Stimulated activated naive CD4-positive, alpha-beta T cell treated with Interleukin-2 at 50 U/mL for 16 hours (primary cell): Measurements from ENCODE around the gene HDAC7.

ENCODE experiments used
- DNase-seq: peaks from one replicate; lab custom pipeline; 2025; lab: John Stamatoyannopoulos, UW

The HDAC7 gene

DNA sequence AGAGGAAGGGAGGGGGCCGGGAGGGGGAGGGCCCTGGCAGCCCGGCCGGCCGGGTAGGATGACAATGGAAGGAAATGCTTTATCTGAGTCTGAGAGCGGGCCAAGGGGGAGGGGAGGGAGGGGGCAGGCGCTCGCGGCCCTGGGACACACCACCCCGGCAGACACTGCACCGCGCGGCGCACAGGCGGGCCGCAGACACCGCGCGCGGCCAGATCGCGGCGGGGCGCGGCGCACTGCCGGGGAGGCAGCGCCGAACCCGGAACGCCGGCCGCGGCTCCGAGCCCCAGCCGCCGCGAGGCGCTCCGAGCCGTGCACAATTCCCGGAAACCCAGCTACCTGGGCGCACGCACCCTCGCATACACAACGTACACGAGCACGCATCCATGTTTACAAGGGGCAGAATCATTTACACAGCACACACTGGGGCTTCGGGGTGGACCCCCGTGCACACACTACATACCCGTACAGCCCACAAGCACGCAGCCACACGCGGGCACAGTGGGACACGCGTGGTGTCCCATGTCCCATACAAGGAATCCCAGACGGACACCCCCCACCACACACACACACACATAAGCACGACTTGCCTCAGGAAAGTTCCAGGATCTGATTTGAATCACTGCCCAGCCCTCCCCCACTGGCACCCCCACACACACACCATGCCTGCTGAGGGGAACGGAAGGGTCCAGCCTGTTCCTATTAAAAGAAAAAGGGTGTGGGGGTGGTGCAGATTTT, at the start of gene HDAC7:
HDAC7 (minus strand) TSS at position 8 of the 735 bp plus-strand sequence. CDS start 118 bp downstream, outside the sequence.
- DNase-seq: peak; percentile 77

DNA sequence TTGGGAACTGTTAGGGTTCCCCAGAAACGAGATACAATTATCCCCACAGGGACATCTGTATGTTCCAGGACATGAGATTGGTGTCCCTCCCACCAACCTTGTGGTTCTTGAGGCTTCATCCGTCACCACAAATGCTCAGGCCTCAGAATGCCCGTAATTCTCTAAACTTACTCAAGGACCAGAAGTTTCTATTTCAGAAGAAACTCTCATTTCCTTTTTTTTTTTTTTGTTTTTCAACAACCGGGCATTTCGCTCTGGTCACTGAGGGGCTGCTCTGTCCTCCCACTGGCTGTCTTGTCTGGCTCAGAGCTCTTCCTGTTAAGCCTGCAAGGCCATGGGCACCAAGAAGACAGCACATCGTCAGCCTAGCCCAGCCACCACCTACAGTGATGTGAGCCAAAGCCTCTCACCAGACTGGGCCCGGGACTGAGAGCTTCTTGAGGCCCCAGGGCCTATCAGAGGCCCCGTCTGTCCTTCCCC, 48.9 kb upstream of the HDAC7 start:
- no peak for DNase-seq

DNA sequence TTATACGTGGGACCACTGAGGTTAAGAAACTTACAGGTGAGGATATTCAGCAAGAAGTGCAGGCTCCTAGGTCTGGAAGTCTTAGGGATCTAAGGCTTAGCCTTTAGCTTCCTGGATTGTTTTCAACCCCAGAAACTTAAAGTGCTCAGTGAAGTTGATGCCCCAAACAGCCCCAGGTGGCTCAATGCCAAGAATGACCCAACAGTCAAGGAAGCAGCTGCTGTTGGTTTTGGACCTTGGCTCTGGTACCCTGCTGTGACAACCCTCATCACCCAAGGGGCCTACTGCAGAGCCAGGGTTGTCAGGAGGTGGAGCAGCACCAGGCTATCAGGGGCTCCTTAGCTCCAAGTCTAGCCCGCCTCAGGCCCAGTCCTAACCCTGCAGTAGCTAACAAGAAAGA, 48.3 kb upstream of the HDAC7 start:
- DNase-seq: no peak

DNA sequence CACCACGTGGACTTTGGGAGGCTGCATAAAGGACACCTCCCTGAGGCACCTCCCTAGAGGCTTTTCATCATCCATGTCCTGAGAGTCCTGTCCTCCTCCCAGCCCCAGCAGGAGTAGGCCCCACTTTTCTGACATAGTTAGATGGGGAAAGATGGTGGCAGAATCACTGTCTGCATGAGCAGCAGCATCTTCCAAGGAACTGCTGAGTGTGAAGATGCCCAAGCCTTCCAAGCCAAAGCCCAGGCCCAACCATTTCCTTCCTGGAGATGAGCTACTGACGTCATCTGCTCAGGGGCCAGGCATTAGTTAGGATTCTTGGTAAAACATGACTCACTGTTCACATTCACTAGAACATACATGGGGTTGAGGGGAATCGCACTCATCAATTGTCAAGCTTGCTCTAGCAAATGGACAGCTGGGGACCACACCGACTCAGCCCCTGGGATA, 47.8 kb upstream of the HDAC7 start:
- peak; percentile 14 for DNase-seq

DNA sequence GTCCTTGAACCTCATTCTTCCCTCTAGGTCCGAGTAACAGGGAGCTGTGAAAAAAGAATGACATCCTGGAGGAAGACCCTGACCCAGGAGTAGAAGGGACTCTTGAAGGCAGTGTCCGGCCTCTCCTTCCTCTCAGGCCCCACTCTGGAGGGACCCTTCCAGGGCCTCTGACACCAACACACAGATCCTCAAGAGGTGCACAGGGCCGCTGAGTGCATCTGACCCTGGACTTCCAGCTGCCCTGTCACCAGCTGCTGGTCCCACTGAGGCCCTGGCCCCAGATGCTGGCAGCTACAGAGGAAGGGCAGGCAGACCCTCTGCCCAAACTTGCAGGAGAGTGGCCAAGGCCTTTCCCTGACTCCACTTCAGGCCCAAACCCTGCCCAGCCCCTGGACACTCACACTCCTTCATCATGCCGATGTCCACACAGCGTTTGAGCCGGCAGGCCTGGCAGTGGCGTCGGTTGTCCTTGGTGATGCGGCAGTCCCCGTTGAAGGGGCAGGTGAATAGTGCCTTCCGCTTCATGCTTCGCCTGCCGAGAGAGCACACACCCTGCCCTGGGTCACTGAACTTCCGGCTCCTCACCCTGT, 45.0 kb upstream of the HDAC7 start:
- DNase-seq: no peak

DNA sequence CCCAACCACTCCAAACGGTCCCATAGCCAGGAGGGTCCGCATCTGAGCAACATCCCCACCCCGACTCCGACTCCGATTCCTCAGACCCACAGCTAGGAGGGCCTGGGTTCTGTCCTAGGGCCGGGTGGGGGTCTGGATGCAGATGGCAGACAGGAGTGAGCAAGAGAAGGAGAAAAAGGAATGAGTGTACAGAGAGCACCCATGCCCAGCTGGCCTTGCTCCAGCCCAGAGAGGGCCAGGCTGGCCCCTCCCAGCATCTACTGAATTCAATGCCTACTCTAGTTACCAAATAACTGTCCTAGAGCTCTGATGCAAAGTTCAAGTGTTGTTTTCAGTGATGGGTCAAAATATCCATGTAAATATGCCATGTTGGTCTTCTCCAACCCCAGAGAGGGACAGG, 44.3 kb upstream of the HDAC7 start:
- no peak for DNase-seq

DNA sequence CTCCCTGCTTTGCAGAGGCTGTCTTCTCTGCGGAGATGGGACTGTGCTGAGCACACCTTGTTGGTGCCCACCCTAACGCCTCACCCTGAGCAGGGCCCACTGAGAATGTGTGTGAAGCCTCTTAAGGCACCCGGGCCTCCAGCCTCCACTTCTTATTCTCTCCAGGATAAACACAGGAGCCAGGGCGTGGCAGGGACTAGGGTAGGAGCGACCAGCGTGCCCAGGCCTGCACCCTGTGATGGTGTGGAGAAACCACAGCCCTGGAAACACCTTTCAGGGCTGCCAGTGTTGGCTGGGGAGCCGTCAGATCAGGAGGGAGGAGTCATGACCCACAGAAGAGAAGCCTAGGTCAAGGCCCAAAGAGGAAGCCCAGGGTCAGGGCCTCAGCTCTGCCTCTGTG, 43.8 kb upstream of the HDAC7 start:
- no peak for DNase-seq

DNA sequence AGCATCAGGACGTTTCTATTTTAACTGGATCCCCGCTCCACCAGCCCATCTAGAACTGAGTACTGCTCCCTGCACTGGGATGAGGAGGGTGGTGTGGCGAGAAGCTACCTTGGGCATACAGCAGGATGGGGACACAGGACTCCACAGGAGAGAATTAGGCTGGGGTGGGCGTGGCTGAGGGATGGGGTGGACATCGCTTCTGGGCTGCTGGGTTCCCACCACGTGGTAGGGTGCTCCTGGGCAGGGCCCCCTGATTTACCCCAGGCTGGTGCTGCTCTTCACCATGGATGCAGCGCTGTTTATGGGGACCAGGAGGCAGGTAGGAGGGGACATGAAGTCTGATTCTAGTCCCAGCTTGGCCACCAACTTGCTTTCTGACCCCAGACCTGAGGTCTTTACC, 43.2 kb upstream of the HDAC7 start:
- DNase-seq: no peak

DNA sequence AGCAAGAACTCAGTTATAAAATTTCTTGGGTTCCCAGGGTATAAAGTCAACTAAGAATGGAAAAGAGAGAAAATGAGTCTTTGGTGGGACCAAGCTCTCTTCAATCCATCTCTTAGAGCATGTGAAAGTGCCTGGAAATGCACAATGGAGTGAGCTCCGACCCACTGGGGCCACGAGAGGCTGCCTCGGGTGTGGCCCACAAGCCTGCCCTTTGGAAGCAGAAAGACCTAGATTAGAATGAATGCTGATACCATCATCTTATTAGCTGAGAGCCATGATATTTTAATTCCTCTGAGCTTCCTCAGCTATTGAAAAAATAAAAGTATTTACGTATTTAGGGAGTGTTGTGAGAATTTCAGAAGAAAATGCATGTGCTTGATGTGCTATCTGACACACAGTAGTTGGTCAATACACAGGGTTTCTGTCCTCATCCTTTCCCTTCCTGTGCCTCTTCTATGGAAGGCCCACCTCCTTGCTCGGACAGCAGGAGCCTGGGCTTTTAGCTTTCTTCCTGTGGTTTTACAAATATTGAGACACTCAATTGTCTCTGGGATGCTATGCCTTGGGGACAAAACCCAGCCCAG, 42.6 kb upstream of the HDAC7 start:
- DNase-seq: no peak

DNA sequence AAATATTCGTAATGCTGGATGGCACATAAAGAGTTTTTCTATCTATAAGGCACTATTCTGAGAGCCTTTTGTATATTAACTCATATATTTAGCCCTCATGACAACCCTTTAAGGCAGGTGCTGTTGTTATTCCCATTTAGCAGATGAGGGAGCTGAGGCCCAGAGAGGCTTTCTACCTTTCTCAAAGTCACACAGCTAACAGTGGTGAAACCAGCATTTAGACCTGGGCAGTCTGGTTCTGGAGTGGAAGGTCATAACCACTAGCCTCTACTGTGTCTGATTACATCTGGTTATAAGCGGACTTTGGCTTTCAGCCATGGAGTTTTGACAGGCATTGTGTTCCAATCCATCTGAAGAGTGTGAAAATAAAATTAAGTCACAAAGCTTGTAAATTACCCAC, 41.2 kb upstream of the HDAC7 start:
- DNase-seq: no peak

DNA sequence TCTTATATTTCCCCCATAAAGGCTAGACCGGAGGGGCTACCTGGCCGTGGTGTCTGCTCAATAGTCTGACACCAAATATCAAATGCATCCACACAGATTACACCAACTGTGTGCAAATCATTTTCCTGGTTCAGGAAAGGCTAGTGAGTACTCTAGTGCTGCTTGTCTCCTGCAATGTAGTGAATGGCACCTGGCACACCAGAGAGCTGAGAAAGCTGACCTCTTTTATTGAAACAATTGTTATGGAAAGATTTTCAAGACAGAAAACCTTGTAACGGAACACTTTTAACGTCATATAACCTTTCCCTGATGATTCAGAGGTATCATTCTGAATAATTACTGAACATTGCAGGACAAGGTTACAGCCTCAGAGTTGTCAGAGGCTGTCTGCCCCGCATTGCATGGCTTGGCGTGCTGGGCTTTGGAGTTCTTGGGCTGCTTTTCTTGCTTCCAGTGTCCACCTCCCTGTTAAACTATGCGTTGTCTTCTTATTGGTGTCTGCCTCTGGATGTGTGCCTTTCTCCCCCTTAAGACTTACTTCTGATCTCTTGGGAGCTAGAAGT, 40.7 kb upstream of the HDAC7 start:
- peak; percentile 28 for DNase-seq

DNA sequence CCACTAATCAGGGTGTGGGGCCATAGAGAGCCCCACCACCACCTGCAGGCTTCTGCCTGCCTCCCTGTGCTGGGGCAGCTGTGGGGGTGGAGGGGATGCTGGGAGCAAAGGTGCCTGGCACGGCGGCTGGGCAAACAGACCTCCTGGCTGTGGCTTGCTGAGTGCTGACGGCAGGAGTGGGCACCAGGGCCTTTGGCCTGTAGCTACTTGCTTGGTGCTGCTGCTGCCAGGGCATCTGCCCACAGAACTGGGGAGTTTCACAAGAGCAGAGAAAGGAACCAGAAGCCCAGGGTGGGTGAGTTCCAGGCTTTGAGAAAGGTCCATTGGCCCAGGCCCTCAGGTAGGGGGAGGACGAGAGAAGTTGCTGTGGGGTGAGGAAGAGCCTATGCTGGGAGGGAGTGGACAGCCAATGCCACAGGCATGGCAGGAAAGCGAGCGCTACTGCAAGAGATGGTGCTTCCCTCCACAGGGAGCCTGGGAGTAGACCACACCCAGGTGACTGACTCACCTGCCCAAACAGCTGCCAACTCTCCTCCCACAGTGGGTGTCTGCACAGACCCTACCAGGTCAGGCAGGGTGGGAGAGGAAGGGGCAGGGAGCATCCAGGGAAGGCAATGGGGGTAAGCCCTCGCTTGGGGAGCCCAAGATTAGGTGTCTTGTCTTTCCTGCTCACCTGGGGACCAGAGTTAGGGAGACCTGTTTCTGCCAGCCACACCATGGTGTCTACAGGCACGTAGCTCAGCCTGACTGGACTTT, 39.0 kb upstream of the HDAC7 start:
- no peak for DNase-seq

DNA sequence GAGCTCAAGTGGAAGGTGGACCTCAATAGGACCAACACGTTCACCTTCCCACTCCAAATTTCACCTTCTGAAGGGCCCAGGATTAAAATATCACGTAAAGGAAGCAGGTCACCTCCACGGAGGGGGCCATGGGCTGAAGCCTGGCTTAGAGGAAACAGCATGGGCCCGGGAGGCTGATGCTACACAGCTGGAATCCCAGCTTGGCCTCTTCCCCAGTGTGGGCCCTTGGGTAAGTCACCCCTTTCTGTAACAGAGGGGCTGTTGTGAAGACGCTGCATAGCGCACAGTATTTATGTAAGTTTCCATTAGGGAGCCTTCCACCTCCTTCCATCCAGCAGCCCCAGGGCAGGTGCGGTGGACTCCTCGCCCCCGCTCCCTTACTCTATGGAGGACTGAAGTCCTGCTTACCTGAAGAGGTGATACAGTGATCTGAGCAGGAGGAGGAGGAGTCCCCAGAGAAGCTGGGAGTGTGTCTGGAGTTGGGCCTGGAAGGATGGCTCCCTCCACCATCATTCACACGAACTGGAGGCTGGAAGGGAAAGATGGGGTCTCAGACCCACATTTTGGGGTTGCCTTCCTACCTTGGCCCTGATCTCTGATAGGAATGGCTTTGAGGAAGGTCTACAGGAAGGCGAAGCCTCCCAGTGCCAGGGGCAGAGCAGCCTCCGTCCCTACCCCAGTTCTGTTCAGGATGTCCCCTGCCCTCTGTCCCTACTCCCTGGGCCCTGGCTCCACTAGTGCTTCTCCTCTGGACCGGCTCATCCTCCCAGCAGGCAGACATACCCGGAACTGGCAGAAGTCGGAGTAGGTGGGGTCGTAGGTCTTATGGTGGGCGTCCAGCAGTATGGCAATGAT, 37.2 kb upstream of the HDAC7 start:
- no peak for DNase-seq

DNA sequence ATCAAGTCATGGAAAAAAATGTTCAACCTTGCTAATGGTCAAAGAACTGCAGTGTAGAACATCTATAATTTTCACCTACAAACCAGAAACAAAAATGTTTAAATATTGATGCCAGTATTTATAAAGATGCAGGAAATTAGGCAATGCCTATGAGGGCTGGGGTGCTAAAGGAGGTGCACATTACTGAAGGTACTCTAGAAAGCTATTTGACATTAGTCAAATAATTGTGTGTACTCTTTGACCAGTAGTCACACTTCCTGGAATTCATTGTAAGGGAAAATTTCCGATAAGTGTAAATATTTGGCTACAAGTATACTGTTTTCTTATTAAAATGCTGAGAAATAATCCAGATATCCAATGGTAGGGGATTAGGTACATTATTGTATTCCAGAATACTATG, 36.4 kb upstream of the HDAC7 start:
- DNase-seq: no peak

DNA sequence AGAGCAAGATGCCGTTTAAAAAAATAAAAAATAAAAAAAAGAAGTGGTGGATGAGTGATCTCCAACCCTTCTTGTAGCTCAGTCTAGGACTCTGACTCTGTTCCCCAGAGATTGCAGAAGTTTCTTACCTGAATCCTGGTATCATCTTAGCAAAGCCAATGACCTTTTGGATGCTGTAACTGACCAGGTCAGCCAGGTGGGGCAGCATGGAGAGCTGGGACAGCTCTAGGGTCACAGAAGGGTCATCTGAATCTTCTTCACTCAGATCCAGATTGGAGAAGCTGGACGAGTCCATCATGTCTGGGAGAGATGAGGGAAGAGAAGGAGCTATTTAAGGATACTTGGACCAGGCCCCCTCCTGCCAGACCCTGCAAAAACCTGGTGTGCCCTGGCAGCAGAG, 35.8 kb upstream of the HDAC7 start:
- no peak for DNase-seq

DNA sequence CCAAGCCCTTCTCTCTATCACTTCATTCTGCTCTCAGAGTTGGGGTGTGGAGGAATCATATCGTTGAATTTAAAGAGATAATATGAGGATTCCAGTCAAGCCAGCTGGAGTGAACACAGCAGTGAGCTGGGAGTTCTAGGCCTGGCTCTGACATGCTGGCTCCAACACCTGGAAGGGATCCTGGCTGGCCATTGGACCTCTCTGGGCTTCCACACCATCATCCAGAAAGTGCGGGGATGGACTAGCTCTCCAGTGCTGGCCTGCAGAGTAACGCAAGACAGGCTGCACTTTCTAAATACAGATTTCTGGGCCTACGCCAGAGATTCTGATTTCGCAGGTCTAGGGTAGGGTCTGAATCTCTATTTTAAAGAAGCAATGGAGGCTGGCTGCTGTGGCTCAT, 34.8 kb upstream of the HDAC7 start:
- DNase-seq: no peak

DNA sequence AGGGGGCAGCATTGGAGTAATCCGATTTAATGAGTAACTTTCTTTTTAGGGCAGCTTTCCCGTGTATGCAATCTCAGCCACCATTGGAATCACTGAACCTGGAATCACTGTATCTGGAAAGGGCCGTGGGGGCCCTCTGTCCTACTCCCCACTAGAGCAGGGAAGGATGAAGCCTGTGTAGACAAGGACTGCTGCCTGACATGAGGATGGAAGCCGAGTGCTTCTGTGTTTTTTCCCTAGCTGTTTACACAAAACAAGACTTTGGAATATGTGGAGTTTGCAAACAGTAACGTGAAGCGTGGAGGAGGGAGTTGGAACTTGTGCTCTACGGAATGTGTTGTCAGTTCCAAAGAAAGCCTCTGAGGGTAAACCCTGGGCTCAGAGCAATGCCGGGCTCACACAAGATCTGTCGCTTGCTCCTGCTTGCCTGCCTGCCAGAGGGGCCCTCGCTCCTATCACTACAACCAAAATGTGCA, 32.4 kb upstream of the HDAC7 start:
- DNase-seq: no peak

DNA sequence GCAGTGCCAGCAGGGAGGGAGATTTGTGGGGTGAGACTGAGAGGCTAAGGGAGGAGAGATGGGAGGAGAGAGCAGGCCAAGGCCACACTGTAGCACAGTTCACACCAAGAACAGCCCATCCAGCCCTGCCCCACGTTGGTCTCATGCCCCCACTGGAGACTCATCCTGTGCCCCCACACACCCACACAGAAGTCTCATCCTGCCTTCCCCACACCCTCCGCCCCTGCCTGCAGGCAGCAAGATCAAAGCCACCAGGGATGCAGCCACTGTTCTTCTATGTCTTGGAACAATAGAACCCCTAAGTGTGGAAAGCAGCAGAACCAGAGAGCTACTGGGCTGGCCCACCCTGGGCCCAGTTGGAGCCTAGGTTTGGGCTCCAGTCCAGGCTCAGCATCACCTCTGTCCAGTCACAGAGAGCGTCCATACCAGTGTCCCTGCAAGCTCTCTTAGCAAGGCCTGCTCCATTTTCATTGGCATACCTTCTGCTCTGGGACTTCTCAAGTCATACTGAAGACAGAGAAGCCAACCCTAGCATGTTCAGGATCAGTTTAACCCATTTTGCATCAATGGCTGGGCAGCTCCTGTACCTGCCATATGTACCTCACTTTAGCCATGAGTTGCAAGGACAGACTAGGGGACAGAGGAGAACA, 31.7 kb upstream of the HDAC7 start:
- DNase-seq: no peak

DNA sequence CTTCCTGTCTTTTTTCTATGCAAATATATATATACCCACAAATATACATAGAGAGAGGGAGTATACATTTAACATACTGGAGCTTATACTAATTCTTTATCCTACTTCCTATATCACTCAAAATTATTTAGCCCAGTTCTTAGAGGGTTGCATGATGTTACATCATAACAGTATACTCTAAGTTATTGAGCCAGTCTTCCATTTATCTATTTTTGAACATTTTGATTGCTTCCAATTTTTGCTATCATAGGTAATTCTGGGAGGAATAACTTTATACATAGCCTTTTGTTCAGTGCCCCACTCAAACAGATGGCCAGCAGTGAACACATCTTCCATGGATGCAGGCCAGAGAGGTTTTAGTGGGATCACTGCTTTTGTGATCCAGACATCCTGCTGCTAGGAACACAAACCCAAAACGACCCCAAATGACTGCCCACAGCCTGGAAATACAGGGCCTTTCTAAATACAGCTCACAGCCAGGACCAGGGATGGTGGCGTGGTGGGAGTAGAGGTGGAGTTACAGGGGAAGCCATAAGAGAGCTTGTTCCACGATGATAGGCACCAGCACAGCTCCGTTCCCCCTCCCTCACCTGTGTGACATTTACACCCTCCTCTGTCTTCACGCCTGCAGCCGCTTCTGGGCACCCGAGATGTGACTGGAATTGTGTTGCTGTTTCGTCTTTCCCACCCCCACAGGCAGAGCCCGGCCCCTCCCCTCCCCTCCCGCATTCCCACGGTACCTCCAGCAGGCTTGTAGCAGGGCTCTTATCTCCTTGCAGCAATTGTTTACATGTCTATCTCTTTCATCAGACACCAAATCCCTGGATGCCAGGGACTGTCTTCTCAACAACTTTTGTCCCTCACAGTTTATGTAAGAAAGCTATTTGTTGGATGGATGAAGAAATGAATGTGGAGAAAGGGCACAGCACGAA, 30.7 kb upstream of the HDAC7 start:
- DNase-seq: no peak

DNA sequence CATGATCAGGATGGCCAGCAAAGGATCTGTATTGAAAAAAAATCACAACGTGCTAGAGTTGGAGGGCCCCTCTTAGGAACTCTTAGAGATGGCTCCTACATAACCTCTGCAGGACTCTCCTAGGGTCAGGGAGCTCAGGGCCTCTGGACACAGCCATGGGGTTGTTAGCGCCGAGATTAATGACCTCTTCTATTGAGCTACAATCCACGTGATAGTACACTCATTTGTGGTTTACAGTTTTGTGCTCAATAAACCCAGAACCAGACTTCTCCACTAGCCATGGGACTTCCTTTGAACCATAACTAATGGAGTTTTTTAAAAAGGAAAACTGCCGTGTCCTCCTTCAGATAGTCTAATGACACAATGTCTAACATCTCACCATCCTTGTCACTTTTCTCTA, 29.6 kb upstream of the HDAC7 start:
- no peak for DNase-seq
